ENCODE results near the gene SNX1.
"Not testable (repeated sequence)": the region's sequence is repeated elsewhere in the genome, so short reads cannot be mapped to it uniquely, and the experiment has no call there.

Gene SNX1

DNA sequence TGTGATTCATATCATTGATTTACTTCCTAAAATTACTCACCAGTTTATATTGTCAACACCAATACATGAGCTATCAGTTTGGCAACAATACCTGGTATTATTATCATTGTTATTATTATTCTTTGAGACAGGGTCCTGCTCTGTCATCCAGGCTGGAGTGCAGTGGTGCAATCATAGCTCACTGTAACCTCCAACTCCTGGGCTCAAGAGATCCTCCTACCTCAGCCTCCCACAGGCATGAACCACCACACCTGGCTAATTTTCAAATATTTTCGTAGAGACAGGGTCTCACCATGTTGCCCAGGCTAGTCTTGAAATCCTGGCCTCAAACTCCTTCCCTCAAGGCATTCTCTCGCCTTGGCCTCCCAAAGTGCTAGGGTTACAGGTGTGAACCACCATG is 22.3 kb upstream of the SNX1 start:
- not testable (repeated sequence) for DNase-seq

DNA sequence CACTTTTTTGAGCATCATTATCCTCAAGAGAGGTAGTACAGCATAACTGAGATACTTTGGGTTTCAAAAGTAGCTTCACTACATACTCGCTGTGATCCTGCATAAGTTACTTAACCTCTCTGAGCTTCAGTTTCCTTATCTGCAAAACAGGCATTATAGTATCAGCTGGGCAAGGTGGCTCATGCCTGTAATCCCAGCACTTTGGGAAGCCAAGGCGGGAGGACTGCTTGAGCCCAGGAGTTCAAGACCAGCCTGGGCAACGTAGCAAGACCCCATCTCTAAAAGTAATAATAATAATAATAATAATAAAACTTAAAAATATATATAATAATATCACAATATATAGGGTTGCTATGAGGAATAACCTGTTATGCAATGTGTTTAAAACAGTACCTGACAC is 13.0 kb upstream of the SNX1 start:
- no peak for DNase-seq

DNA sequence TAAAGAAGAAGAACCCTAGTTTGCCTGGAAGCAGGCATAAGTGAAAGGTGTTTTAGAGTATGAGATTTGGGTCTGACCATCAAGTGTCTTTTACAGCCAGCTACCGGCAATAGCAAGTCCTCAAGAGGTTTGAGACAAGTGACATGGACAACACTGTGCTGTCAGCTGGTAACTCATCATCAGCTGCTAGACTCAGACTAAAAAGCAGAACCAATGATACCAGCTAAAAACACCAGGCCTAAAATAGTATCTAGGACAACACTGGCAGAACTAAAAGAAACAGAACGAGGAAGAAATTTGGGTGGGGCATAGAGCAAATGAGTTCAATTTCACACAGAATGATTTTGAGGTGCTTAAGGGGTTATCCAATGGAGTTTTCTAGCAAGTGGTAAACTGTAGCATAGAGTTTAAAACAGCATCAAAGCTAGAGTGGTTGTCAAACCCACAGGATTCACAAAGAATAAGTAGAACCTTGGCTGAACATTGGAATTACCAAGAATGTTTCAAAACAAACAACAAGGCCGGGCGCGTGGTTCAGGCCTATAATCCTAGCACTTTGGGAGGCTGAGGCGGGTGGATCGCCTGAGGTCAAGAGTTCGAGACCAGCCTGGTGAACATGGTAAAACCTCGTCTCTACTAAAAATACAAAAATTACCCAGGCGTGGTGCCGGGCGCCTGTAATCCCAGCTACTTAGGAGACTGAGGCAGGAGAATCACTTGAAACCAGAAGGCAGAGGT is 6.1 kb upstream of the SNX1 start:
- no peak for DNase-seq

DNA sequence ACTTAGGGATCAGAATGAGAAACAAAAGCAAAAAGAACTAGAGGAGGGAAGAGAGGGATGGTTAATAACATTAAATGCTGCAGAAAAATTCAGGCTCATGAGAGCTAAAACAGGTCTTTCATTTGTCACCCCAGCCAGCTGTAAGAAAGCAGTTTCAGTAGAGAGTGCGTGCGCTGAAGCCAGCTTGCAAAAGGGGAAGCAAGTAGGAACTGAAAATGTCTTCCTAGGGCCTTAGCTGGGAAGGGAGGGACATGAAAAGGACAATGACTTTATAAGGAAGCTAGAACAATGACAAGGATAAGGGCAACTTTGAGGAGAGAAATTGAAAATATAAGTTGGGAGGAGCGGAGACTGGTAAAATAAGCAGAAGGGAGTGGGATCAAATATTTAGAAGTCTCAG is 5.3 kb upstream of the SNX1 start:
- no peak for DNase-seq

DNA sequence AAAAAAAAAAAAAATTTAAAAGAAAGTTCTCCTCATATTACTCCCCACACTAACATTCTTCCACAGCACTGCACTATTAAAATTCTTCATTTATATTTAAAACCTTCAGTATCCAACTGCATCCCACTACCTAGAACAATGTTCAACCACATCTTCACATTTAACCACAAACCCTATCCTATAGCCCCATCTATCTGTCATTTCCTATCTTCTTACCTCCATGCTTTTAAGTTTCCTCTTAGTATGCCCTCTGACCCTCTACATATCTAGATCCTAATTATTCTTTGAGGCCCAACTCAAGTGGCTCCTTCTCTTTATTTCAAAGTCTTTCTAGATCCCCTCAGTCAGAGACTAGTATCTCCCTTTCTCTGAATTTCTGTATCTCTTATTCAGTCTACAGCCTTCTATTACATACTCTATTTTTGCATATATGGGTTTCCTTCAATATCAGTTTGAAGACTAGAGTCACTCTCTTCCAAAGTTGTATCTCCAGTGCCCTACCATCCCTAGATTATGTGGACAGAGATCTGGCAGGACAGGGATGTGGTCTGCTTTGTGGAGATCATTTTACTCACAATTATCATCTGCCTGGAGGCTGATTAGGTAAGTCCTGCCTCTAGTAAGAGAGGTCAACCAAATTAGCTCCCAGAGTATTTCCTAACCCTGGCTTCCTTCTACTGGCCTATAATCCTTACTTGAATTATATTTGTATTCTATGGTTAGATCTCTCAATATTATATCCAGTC is 3.5 kb upstream of the SNX1 start:
- DNase-seq, result peak; percentile 43

DNA sequence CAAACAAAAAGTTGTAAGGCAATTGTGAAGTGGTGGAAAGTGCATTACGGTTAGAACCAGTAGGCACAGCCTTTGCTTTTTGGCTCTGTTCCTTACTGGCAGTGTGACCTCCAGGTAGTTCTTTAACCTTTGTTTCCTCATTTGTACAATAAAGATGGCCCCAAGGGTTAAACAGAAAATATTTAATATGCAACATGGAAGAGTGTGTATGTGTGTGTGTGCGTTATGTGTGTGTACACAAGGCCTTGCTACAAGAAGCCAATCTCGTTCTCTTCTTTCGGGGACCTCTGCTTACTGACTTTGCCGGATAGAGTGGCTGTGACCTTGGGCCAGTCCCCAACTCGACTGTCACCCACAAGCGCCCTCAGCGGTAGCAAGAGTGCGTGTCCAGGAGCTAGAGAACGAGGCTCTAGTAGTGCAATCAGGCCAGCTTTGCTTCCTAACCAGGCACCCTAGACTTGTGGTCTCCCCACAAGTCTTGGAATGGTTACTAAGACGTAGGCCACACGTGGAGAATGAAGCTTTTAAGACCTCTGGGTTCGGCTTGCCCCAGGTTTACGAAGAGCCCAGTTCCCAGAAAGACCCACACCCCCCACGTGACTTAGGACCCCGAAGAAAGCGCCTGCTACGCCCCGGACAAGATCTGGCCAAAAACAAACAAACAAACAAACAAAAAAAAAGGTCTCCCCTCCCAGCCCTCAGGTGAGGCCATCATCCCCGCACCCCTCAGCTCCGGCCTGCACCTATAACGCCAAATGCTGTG is 2.7 kb upstream of the SNX1 start:
- peak; percentile 66 for DNase-seq

DNA sequence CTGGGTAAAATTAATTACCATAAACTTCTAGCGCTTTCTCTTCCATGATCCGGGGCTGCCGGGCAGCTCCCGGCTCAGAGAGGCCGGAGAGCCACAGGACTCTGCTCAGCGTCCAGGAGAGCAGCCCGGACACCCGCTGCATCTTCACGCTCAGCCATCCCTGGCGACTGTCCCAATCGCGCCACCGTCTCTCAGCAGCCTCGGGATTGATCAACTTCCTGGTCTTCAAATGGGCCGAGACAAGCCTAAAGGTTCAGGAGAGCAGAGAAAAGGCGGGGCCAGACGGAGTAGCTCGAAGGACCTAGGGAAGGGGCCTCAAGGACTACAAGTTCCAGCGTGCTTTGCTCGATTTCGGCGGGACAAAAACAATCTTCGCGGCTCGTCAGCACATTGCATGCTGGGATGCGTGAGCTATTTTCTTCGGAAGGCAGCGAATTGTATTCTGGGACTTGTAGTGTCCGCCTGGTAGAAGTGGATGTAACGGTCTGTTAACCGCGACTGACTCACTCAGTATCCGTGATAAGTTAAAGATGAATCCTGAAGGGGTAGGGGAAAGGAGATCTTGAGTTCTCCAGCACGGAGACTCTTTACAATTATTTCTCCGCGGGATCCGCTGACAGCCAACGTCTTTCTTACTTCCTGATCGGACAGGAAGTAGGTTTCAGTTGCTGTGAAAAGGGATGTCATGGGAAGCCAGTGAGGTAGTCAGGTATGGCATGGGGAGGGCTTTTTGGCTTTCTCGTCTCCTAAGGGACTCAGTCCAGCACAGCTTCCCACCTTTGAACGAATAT is 2.0 kb upstream of the SNX1 start, which contains the start of gene CIAO2A:
TSS of gene CIAO2A (minus strand) at position 212 of the 791 bp plus-strand sequence. CDS start at position 142, 70 bp downstream.
- peak; percentile 99 for DNase-seq

DNA sequence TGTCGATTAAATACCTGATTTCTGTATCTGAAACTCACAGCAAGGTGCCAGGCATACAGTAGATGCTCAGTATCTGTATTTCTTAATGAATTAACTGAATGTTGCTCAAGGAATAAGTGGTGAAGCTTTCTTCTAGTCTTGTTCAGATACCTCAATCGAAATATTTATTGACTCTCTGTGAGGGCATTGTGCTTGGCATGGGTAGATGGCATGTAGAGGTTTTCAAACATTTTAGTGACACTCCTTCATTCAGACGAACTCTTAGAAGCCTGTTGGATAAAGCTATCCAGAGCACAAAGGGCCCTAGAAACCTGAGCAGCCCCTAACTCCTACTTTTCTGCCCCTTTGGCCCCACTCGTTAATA is 369 bp upstream of the SNX1 start:
- DNase-seq, result no peak

DNA sequence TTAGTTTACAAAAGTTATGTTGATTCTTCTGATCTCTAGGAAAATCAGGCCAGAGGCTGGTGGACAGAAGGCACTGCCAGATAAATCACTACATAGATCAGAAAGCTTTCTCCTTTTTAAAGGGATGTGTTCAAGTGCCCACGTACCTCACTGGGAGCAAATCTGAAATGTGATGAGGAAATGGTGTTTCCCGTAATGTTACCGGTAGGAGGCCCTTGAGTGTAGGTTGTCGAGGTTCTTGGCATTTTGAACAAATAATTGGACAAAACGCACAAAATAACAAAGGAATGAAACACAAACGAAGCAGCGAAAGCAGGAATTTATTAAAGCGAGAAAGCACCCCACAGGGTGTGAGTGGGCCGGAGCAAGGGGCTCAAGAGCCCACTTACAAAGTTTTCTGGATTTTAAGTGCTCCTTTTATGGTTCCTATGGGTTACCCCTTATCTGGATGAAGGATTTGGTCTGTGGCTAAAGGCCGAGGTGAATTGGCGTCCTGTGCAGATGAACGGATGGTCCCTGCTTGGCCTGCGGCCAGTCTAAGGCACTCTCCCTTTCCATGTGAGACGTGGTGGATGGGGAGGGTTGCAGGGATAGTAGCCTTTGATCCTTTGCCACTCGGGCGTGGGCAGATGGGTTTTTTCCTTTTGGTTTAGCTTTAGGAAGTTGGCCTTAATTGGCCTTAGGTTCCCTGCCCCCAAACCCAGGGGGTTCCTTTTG is 1.0 kb downstream of the SNX1 start:
- peak; percentile 34 for DNase-seq

DNA sequence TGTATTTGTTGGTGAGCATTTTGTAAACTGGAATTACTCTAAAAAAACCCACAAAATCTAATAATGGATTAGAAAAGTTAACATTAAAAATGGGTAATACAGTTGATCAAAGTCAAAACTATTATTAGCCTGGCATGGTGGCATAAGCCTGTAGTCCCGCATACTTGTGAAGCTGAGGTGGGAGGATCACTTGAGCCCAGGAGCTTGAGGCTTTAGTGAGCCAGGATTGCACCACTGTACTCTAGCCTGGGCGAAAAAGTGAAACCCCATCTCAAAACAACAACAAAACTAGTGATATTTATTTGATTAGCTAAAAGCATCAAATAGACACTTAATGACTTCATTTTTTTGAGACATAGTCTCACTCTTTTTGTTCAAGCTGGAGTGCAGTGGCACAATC is 3.6 kb downstream of the SNX1 start:
- no peak for DNase-seq

DNA sequence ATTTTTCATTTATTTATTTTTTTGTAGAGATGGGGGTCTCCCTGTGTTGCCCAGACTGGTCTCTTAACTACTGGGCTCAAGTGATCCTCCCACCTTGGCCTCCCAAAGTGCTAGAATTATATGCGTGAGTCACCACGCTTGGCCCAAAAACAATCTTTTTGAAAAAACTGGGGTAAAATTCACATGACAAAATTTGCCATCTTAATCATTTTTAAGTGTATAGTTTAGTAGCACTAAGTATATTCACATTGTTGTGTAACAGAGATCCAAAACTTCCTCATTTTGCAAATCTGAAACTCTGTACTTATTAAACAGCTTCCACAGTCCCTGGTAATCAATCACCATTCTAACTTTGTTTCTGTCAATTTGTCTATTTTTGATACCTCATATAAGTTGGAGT is 5.2 kb downstream of the SNX1 start:
- DNase-seq, result no peak

DNA sequence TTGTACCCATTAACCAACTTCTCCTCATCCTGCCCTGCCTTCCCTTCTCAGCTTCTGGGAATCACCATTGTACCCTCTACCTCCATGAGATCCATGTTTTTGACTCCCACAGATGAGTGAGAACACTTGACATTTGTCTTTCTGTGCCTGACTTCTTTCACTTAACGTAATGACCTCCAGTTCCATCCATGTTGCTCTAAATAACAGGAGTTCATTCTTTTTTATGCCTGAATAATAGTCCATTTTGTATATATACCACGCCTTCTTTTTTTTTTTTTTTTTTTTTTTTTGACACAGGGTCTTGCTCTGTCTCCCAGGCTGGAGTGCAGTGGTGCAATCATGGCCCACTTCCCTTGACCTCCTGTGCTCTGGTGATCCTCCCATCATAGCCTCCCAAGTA is 6.7 kb downstream of the SNX1 start:
- DNase-seq, result no peak

DNA sequence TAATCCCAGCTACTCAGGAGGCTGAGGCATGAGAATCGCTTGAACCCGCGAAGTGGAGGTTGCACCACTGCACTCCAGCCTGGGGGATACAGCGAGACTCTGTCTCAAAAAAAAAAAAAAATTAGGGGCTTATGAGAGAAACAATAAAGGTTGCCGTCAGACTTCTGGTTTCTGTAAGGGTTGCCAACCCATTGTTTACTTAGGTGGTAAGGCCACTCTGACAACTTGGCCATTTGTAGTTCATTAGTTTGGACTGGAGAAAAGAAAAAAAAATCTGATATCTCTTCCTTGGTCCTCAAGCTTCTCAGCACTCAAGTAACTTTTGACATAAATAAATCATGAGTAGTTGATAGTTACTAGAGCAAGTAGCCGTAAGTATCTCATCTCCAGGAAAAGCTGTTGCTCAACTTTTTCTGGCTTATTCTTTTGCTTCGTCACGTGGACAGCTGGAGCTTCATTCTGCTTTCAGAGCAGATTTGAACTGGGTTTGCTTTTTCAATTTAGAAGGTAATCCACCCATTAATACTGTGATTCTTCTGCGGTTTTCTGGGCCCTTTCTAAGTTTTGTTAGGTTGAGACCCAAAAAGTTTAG is 9.4 kb downstream of the SNX1 start:
- no peak for DNase-seq

DNA sequence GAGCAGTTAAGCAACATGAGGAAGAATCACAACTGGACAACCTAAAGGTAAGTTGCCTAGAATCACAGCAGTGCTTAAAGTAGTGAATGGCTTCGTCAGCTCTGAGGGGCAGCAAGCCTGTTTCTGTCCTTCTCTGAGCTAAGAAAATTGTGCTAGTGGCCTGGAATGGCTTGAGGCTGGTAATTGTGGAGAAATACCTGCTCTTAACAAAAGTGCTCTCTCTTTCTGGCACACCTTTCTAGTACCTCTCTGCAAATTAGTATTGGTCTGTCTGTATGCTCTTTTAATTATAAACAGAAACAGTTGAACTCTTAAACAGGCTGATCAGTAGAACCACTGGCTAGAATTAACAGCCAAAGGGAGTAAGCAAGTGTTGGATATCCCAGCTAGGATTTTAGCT is 11.6 kb downstream of the SNX1 start:
- no peak for DNase-seq

DNA sequence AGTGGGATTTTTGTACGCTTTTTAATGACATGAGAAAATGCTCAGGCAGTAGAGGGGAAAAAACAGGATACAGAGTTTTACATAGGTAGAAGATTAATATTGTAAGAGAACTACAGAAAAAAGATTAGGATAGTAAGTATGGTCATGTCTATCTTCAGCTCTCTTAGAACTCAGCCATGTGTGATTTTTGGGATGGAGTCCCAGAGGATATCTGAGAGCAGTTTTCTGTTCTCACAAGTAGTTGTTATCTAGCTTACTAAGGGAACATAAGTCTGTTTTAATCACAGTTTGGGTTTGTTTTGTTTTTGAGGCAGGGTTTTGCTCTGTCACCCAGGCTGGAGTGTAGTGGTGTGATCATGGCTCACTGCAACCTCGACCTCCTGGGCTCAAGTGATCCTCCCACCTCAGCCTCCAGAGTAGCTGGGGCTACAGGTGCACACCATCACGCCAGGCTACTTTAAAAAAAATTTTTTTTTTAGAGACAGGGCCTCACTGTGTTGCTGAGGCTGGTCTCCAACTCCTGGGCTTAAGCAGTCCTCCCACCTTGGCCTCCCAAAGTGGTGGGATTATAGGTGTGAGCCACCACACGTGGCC is 14.4 kb downstream of the SNX1 start:
- not testable (repeated sequence) for DNase-seq

DNA sequence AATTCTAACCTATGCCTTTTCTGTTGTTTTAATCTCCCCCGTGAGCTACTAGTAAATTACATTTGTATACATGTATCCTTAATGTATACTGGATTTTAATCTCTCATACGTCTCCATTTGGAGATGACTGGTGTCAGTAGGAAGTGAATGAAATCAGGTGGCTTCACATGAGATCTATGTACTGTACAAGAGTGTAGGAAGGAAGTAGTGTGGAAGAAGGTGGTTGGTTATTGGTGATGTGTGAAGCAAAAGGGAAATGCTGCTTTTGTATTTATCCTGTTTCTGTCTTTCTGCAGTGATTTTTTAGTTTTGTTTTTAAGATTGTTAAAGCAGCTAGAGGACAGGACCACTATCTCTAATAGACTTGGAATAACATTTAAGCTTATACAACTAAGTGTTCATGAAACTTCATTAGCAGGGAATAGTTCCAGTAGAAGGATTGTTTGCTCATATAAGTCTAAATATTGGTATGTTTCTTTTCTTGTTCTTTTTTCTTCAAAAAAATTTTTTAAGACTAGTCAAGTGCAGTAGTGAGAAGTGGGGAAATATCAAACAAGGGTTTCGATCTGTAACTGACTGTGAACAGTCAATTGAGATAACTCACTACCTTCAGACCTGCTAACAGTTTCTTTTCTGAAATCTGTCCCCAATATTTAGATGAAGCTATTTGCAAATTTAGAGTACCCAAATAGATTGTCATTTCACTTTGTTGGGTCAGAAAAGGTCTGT is 15.3 kb downstream of the SNX1 start:
- DNase-seq, result peak; percentile 55

DNA sequence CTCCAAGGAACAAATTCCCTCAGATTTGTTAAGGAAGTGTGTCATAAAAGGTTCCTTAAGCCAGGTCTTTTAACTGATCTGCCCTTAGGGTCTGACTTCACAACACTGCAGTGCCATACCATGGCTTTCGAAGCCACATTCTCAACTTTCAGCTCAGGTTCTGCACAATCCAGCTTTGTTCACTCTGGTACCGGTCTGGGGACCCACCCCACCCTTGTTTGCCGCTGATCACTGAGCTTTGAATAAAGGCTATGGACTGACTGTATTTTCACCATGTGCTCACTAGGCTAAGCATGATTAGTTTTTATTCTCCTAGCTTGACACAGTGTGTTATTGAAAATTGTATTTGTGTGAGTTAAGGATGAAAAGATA is 15.9 kb downstream of the SNX1 start:
- DNase-seq, result no peak

DNA sequence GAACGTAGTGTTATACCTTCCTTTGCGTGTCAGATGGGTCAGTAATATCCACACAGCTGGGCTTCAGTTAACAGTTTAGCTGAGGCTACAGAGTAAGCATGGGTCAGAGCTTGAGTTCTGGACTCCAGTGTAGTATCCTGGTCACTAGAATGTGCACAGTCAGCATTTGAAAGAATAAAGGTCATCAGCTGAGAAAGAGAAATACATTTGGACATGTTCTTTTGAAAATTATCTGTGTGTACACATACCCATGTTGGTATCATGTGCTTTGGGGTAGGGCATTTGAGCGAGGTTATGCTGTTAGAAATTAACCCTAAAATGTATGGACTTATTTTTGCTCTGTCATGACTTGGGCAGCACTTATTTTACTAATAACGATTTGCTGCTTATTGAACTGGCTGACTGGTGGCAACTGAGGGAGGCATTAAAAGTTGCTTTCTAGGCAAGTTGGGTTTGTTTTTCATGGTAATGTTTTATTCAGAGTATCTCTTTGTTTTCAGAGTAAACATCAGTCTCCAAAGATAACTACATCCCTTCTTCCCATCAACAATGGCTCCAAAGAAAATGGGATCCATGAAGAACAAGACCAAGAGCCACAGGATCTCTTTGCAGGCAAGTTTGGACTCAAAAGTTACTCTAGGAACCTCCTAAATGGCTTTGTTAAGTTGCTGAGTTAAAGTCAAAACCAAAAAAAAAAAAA is 16.4 kb downstream of the SNX1 start:
- DNase-seq, result no peak

DNA sequence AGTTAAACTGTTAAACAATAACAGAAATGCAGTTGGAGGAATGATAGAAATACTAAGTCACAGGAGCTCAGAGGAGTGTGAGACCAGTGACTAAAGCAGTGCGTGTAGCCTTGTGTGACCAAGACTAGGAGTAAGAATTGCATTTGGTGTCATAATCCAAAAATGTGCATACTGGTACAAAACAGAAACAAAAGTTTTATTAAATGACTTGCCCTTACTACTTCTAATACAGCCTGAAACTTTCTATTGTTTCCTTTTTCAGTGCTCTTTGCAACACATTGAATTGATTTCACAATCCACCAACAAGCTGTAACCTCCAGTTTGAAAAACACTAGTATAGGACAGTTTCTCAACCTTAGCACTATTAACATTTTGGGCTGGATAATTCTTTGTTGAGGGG is 17.1 kb downstream of the SNX1 start:
- peak; percentile 65 for DNase-seq

All from activated CD4-positive, alpha-beta T cell treated with anti-CD3 and anti-CD28 coated beads, Interleukin-10, Interleukin-2, amounts not matched to agents 100 ng/mL and 50 ng/mL, durations not matched to agents 16 hours and 8 hours (primary cell).